Measurements from ENCODE around the gene MAN2A1. TPM values are rescaled to one million over a fixed set of nuclear protein-coding genes. Genes with fewer than 3 reads are reported as not detected.

Gene MAN2A1
- polyA plus RNA-seq, 1 donor (not counting 4 experiments of a cell fraction or from before 2014, with no cell fraction given) = 63.8 TPM

DNA sequence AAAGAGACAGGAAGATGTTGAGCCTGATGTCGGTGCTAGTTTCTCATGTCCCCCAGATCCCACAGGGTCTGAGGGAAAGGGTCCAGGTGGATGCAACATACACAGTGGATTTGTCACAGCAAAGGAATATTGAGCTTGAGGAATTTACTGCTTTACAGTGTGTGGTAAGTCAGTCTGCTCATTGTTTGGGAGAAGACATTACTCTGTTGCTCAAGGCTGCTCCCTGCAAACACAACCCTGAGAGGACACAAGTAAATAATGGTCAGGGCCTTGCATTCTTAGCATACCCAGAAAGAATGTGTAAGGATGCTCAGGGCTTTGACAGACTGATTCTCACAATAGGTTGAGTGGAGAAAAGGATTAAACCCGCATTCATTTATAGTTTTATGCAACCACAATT is 7.3 kb upstream of the MAN2A1 start:
- Histone ChIP-seq H3K4me2 (ENCODE audit: control insufficient read depth, extremely low read depth, insufficient read depth, low read depth, low read length) (peak overlapping the region; percentile 65), H4K20me1 (ENCODE audit: control insufficient read depth, extremely low read depth, insufficient read depth, low read length) (no peaks in the 10 kb centered on the region), H3K79me2 (ENCODE audit: control insufficient read depth, insufficient read depth, low read length) (no peaks in the 10 kb centered on the region), H3K27me3 (ENCODE audit: control insufficient read depth, extremely low read depth, insufficient read depth, low read length) (no peaks in the 10 kb centered on the region), H2AFZ (ENCODE audit: control insufficient read depth, low read length) (peak overlapping the region; percentile 31), H3K9me1 (ENCODE audit: control insufficient read depth, extremely low read depth, insufficient read depth, low read length) (no peaks in the 10 kb centered on the region), H3K4me3 (ENCODE audit: control insufficient read depth in 2 of 3, extremely low read depth in 1 of 3, insufficient read depth in 2 of 3, low read depth in 1 of 3, low read length in 3 of 3) (no peak overlapping the region), H3K27ac (ENCODE audit: control insufficient read depth, insufficient read depth, low read length) (peak overlapping the region; percentile 80), H3K9ac (ENCODE audit: control insufficient read depth, extremely low read depth, insufficient read depth, low read length) (peak overlapping the region; percentile 38), H3K9me3 (ENCODE audit: control insufficient read depth, low read depth, low read length) (no peaks in the 10 kb centered on the region), H3K36me3 (ENCODE audit: control insufficient read depth in 2 of 2, extremely low read depth in 1 of 2, insufficient read depth in 2 of 2, low read length in 2 of 2) (no peaks in the 10 kb centered on the region), H3K4me1 (ENCODE audit: control insufficient read depth, extremely low read depth, insufficient read depth, low read length) (peaks cover 24% of the 10 kb centered on the region)
- TF ChIP-seq EZH2 (IDR thresholded peaks at IDR 0.05; ENCODE audit: low read length) = no peak
- TF ChIP-seq, protein P1, sequence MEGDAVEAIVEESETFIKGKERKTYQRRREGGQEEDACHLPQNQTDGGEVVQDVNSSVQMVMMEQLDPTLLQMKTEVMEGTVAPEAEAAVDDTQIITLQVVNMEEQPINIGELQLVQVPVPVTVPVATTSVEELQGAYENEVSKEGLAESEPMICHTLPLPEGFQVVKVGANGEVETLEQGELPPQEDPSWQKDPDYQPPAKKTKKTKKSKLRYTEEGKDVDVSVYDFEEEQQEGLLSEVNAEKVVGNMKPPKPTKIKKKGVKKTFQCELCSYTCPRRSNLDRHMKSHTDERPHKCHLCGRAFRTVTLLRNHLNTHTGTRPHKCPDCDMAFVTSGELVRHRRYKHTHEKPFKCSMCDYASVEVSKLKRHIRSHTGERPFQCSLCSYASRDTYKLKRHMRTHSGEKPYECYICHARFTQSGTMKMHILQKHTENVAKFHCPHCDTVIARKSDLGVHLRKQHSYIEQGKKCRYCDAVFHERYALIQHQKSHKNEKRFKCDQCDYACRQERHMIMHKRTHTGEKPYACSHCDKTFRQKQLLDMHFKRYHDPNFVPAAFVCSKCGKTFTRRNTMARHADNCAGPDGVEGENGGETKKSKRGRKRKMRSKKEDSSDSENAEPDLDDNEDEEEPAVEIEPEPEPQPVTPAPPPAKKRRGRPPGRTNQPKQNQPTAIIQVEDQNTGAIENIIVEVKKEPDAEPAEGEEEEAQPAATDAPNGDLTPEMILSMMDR (optimal IDR thresholded peaks at IDR 0.05 in 1 of 3, IDR thresholded peaks at IDR 0.05 in 1 of 3, conservative IDR thresholded peaks at IDR 0.05 in 1 of 3; ENCODE audit: extremely low read depth in 1 of 3, insufficient read depth in 2 of 3, low read length in 3 of 3) = no peak
- dilution Hi-C loops (cut with MboI; ENCODE audit: extremely low pct_ligation_motif_present, low sequenced_read_pairs) = no loop called here
- DNase-seq (ENCODE audit: low read depth, low spot score) (no peak), FAIRE-seq (no peak)

DNA sequence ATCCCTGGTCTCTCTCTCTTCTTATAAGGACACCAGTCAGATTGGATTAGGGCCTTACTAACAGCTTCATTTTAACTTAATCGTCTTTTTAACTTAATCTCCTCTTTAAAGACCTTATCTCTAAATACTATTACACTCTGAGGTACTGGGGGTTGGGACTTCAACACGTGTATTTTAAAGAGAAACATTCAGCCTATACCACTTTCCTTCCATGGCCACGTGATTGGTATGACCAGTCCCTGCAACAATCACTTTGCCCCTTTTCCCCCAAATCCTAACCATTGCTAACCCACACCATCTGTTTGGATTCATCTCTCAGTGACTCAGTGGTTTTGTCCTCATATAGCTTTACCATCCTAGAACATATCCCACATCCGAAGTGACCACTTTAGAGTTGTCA is 3.8 kb upstream of the MAN2A1 start:
- H3K27me3 ChIP-seq (ENCODE audit: control insufficient read depth, extremely low read depth, insufficient read depth, low read length) = no peaks in the 10 kb centered on the region
- FAIRE-seq (no peak), DNase-seq (ENCODE audit: low read depth, low spot score) (no peak)
- no peak overlapping the region for H3K9ac ChIP-seq (ENCODE audit: control insufficient read depth, extremely low read depth, insufficient read depth, low read length)
- H4K20me1 ChIP-seq (ENCODE audit: control insufficient read depth, extremely low read depth, insufficient read depth, low read length) = no peaks in the 10 kb centered on the region
- H3K4me2 ChIP-seq (ENCODE audit: control insufficient read depth, extremely low read depth, insufficient read depth, low read depth, low read length) = no peak overlapping the region
- no peaks in the 10 kb centered on the region for H3K36me3 ChIP-seq (ENCODE audit: control insufficient read depth in 2 of 2, extremely low read depth in 1 of 2, insufficient read depth in 2 of 2, low read length in 2 of 2)
- H3K27ac ChIP-seq (ENCODE audit: control insufficient read depth, insufficient read depth, low read length) = no peak overlapping the region
- TF ChIP-seq EZH2 (IDR thresholded peaks at IDR 0.05; ENCODE audit: low read length) = no peak
- no peak overlapping the region for H3K4me3 ChIP-seq (ENCODE audit: control insufficient read depth in 2 of 3, extremely low read depth in 1 of 3, insufficient read depth in 2 of 3, low read depth in 1 of 3, low read length in 3 of 3)
- dilution Hi-C loops (cut with MboI; ENCODE audit: extremely low pct_ligation_motif_present, low sequenced_read_pairs) = no loop called here
- no peak overlapping the region for H2AFZ ChIP-seq (ENCODE audit: control insufficient read depth, low read length)
- H3K9me1 ChIP-seq (ENCODE audit: control insufficient read depth, extremely low read depth, insufficient read depth, low read length) = no peaks in the 10 kb centered on the region
- H3K4me1 ChIP-seq (ENCODE audit: control insufficient read depth, extremely low read depth, insufficient read depth, low read length) = peaks cover 23% of the 10 kb centered on the region
- no peaks in the 10 kb centered on the region for H3K9me3 ChIP-seq (ENCODE audit: control insufficient read depth, low read depth, low read length)
- H3K79me2 ChIP-seq (ENCODE audit: control insufficient read depth, insufficient read depth, low read length) = peaks cover 9% of the 10 kb centered on the region

- no peak for TF ChIP-seq EZH2 (IDR thresholded peaks at IDR 0.05; ENCODE audit: low read length)
- TF ChIP-seq, protein P1 (optimal IDR thresholded peaks at IDR 0.05 in 1 of 3, IDR thresholded peaks at IDR 0.05 in 1 of 3, conservative IDR thresholded peaks at IDR 0.05 in 1 of 3; ENCODE audit: extremely low read depth in 1 of 3, insufficient read depth in 2 of 3, low read length in 3 of 3) = peak in 2 of 3 experiments; percentile 41 to 49
- Histone ChIP-seq H3K27me3 (ENCODE audit: control insufficient read depth, extremely low read depth, insufficient read depth, low read length) (no peaks in the 10 kb centered on the region), H3K4me2 (ENCODE audit: control insufficient read depth, extremely low read depth, insufficient read depth, low read depth, low read length) (peak overlapping the region; percentile 81), H3K79me2 (ENCODE audit: control insufficient read depth, insufficient read depth, low read length) (peaks cover 36% of the 10 kb centered on the region), H3K9ac (ENCODE audit: control insufficient read depth, extremely low read depth, insufficient read depth, low read length) (peak overlapping the region; percentile 96), H3K9me3 (ENCODE audit: control insufficient read depth, low read depth, low read length) (no peaks in the 10 kb centered on the region), H3K4me3 (ENCODE audit: control insufficient read depth in 2 of 3, extremely low read depth in 1 of 3, insufficient read depth in 2 of 3, low read depth in 1 of 3, low read length in 3 of 3) (peak overlapping the region; percentile 56 to 85 (median 67)), H3K9me1 (ENCODE audit: control insufficient read depth, extremely low read depth, insufficient read depth, low read length) (no peaks in the 10 kb centered on the region), H3K36me3 (ENCODE audit: control insufficient read depth in 2 of 2, extremely low read depth in 1 of 2, insufficient read depth in 2 of 2, low read length in 2 of 2) (no peaks in the 10 kb centered on the region), H4K20me1 (ENCODE audit: control insufficient read depth, extremely low read depth, insufficient read depth, low read length) (peaks cover 2% of the 10 kb centered on the region), H3K4me1 (ENCODE audit: control insufficient read depth, extremely low read depth, insufficient read depth, low read length) (peaks cover 20% of the 10 kb centered on the region), H3K27ac (ENCODE audit: control insufficient read depth, insufficient read depth, low read length) (peak overlapping the region; percentile 89), H2AFZ (ENCODE audit: control insufficient read depth, low read length) (peak overlapping the region; percentile 97)
- no peak for DNase-seq (ENCODE audit: low read depth, low spot score)
- dilution Hi-C loops (cut with MboI; ENCODE audit: extremely low pct_ligation_motif_present, low sequenced_read_pairs) = no loop called here
- peak; percentile 66 for FAIRE-seq
Measured at GRCh38 chr5:109688630-109688969, 1.1 kb upstream of the MAN2A1 start.

Data from keratinocyte (primary cell).